Muscle of arm (tissue), 12 donors: Measurements from ENCODE around the gene ATL1. TPM values are rescaled to one million over a fixed set of nuclear protein-coding genes. Genes with fewer than 3 reads are reported as not detected.
A peak's percentile ranks its signal among the peaks of the same experiment; 100 is the strongest.
"Not testable (repeated sequence)": the region's sequence is repeated elsewhere in the genome, so short reads cannot be mapped to it uniquely, and the experiment has no call there.

Source experiments
- DNase-seq: peaks from one replicate; pipeline ENCODE4 v3.0.0-alpha.2; 2013
- polyA plus RNA-seq, 12 donors: library from polyadenylated mRNA; unstranded; fragments of 120-200 nt; gene quantifications; one replicate each; pipeline ENCODE4 v1.2.1, GENCODE V29; 2013; ENCODE audit not compliant: insufficient read length in 12 of 12

ATL1 gene
- polyA plus RNA-seq, 12 donors: 3.5 to 16.4 (median 6.5) TPM; not detected in 2

DNA sequence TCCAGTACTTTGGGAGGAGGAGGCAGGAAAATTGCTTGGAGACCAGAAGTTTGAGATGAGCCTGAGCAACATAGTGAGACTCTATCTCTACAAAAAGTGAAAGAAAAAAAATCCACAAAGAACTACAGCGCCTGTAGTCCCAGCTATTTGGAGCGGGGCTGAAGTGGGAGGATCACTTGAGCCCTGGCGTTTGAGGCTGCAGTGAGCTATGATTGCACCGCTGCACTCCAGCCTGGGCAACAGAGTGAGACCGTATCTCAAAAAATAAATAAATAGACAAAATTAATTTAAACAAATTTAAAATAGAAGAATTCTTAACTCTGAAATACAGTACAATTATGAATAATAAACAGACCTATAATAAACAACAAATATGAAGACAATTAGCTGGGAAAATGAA is 40.9 kb downstream of the ATL1 start:
- no peak for DNase-seq

DNA sequence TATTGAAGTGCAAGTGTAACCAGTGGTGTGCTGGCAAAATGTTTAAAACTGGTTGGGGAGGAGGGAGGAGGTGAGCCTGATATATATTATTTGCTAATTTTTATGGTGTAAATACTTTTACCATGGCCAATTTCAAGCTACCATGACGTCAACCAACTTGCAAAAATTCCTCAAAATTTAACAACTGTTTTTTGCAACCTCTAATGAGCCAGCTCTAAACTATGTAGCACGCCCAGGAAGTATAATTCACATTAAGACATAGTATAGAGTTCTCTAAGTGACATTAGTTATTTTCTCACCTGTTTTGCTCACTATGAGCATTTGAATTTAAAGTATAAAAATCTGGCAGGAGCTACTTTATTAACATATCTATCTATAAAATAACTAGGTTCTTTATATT is 41.4 kb downstream of the ATL1 start:
- no peak for DNase-seq

DNA sequence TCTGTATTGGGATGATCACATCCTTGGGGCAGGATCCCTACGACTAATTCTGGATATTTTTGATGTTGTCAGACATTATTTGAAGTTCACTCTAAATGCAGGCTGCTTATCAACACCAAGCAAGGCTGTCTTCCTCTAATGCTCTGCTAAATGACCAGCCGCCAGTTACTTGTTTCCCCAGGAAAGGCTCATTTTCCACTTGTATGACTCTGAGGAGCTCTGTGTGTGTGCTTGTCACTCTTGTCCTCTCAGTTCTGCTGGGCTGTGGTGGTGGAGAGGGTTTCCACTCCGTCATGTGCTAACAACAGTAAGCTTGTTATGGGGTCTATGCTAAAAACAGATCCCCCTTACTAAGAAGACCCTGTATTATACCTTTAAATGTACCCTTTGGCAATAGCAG is 42.1 kb downstream of the ATL1 start:
- DNase-seq: no peak

DNA sequence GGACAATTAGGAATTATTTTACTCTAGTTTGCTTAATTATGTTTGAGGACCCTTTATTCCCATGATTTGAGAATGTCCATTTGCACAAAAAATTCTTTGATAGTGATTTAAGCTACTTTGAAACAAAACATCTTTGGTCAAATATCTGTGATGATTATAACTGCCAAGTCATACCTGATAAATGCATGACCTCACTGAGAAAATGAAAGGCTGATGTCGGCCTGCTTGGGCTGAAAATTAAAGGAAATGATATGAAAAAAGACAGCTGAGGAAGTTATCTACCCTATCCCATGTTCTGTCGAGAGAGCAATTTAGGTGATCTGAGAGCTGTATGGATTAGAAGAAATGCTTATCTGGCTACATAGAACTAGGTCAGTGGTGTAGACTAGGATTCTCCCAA is 43.6 kb downstream of the ATL1 start:
- no peak for DNase-seq

DNA sequence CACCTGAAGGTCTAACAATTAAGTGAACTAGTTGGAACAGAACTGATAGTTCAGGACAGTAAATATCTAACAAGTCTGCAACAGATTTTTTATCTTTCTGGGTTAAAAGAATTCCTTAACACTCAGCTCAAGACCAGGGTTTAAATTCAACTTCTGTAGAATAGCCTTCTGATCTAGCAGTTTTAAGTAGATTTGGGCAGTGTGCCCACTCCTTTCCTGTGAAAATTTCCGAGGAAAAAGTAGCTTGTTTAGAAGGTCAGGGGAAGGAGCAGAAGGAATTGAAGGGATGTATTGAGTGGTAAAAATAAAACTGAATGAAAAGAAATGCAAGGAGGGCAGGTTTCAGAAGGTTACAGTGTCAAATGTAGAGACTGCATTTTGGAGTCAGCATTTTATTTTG is 45.8 kb downstream of the ATL1 start:
- peak; percentile 46 for DNase-seq

DNA sequence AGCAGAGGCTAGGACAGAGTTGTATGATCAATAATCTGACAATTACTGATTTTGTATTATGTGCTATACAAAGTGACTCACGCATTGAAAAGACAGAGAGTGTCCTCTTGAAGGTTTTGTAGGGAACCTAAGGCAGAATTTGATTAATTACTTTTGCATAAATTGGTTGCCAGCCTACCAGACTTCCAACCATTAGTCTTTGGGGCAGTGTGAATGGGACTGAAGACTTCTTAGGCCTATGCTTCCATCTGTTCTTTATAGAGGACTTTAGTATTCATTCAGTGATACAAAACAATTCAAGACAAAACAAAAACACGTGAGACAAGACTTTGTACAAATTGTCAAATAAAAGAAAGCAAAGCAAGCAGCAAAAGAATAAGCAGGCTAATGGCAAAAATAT is 46.5 kb downstream of the ATL1 start:
- DNase-seq: no peak

DNA sequence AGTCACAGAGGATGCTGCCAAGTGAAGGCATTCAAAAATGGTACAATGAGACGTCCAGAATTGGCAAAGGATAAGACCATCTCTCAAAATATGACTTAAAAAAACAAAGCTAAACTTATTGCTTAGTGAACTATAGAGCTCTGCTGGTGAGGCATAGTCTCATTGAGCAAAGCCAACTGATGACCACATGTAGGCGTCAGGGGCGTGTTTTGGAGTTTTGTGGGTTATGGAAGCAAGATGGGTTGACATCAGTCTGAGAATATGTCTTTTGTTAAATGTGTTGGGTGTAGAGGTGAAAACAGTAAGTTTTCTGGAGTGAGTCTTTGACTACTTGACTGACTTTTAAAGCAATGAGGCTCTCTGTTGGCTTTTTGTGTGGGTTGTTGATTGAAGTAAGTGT is 47.2 kb downstream of the ATL1 start:
- no peak for DNase-seq

DNA sequence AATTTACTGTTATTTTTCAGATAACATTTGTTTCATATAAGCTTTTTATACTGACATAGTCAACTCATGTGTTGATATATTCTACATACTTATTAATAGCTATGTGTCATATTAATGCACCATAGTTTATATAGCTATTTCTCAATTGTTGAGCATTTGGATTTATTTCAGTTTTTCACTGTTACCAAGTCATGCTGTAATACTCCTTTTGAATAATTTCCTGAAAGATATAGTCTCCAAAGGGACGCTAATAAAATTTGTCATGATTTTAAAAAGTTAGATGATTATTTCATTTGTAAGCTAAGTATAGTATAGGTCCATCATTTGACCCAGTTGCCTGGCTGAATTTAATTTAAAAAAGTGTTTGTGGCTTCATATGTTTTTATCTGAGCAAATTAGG is 47.8 kb downstream of the ATL1 start:
- peak; percentile 31 for DNase-seq

DNA sequence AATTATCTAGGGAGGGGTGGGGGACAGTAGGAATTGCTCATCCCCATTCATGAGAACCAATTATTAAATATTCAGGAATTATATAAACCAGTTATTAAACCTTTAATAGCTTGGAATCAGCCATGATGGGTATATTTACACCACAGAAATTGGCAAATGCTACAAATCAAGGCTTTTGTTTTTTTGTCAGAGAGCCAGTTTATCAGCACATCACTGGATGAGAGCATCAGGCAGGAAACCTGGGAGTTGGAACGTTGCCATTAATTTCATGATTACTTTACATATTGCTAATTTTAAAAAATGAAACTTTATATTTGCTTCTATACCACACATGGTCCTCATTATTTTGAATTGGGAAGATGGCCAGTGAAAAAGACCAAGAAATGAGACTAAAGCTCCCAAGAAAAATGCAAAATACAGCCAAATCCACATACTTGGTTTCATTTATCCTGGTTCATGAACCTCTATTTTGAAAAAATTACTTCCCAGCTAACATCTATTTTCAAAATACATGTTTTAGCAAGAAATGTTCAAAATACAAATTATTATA is 48.4 kb downstream of the ATL1 start:
- DNase-seq: peak; percentile 84

DNA sequence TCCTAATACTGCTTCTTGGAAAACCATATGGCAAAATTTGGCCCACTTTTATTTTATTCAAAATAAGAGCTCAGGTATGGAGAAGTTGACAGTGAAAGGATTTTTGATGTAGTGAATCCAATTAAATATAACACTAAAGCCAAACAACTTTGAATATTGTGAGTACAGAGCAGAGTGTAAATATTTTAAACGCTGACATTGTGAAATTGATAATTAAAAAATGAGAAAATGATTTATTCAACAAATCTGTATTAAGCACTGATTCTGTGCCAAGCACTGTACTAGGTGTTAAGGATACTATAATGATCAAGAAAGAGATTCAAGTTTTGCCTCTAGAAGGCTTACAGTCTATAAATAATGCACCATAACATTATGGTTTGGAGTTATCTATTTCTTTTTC is 50.5 kb downstream of the ATL1 start:
- DNase-seq: no peak

DNA sequence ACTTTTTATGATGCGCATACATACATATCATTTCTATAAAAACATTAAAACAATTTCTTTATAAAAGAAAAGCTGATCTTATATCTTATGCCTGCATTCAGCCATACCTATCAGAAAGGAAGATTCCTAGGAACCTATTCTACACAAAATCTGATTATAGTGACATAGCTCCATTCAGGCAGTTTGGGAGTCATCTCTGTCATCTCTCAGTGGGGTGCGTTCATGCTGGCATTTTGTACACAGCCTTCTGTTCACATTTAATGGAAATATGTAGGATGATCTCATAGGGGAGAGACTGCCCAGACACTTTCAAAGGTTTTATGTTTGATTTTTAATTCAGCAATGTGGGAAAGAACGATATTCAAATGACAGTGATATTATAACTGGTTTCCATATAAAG is 52.9 kb downstream of the ATL1 start:
- DNase-seq: no peak

DNA sequence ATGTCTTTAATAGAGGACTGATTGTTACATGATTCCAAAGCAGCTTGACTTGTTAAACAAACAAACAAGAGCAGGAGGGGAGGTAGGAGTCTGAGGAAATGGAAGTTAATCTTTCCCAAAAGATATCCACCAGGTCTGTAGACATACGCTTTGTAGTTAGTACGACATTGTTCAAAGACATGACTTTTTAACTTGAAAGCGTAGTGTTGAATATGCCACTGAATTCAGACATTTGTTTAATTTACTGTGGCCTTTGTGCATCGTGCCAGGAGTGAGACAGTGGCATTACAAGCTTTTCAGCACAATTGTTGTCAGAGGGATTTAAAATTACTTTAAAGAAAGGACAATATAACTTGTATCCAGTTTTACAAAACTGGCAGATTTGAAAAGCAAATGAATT is 55.1 kb downstream of the ATL1 start:
- no peak for DNase-seq

DNA sequence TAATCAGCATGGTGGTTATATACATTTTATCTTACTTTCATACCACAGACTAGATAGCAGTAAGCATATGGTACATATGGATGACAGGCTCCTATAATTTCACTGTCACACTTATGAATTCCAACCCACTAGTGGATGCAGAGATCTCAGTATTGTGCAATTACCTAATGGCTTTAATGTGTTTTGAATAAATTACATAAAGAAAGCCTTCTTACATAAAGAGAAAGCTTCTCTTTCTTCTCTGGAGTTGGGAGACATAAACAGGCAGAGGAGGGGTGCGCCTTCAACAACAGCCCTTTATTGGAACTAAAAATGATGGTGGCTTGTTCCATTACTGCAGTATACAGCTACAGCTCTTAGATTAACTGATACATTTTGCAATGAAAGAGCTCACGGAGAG is 55.6 kb downstream of the ATL1 start:
- DNase-seq: no peak

DNA sequence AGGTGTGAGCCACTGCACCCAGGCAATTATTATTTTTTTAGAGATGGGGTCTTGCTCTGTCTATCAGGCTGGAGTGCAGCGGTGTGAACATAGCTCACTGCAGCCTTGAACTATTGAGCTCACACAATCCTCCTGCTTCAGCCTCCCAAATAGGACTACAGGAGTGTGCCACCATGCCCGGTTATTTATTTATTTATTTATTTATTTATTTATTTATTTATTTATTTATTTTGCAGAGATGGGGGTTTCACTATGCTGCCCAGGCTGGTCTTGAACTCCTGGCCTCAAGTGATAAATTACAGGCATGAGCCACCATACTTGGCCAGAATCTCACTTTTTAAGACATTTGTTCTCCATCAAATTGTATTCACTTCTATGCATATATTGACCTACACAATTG is 56.3 kb downstream of the ATL1 start:
- DNase-seq: no peak

DNA sequence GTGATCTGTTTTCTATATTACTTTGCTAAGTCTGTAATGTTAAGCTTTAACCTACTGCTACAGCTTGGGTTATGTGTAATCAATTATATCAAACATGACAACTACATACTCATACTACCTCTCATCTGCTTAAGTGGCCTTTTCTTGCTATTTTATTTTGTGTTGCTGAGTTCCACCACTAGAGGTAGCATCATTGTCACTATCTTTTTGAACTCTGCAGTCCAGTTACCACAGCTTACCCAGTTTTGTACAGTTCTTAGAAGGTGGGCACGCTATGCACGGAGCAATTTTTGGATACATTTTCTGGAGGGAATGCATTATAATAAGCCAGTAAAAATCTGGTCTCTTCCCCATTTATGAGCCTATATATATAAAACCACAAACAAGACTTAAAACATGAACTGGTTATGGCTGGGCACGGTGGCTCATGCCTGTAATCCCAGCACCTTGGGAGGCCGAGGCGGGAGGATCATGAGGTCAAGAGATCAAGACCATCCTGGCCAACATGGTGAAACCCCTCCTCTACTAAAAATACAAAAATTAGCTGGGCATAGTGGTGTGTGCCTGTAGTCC is 59.7 kb downstream of the ATL1 start:
- no peak for DNase-seq

DNA sequence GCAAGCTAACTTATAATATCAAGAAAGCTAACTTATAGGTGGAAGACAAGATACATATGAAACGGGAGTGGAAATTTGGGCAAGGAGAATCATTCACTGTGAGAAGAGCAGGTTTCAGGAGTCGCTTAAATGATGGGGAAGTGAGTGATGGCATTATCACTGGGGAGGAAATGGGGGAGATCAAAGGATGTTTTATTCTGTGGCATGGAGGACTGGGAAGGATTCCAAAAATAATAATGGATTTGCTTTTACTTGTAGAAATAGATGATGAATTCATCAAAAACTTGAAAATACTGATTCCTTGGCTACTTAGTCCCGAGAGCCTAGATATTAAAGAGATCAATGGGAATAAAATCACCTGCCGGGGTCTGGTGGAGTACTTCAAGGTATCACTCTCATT is 60.4 kb downstream of the ATL1 start:
- no peak for DNase-seq

DNA sequence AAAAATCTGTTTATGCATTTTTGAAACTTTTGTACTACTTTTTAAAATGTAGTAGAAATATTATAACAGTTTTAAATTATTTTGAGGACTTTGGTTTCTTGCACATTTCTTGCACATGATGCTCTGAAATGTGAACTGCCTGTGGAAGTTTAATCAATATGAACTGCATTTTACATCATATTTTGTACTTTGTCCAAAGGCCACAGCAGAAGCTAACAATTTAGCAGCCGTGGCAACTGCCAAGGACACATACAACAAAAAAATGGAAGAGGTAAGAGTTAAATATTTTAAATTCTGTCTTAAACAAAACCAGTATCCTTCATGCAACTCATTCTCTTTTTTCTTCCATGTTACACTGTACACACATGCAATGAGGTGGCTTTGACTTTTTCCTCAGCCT is 63.0 kb downstream of the ATL1 start:
- DNase-seq: no peak

DNA sequence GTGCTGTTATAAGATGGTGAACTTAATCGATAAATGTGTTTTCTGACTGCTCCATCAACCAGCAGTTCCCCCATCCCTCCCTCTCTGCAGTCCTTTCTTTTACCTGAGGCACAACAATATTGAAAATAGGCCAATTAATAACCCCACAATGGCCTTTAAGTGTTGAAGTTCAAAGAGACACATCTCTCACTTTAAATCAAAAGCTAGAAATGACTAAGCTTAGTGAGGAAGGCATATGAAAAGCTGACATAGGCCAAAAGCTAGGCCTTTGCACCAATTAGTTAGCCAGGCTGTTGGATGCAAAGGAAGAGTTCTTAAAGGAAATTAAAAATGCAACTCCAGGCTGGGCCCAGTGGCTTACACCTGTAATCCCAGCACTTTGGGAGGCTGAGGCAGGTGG is 64.5 kb downstream of the ATL1 start:
- DNase-seq: no peak

DNA sequence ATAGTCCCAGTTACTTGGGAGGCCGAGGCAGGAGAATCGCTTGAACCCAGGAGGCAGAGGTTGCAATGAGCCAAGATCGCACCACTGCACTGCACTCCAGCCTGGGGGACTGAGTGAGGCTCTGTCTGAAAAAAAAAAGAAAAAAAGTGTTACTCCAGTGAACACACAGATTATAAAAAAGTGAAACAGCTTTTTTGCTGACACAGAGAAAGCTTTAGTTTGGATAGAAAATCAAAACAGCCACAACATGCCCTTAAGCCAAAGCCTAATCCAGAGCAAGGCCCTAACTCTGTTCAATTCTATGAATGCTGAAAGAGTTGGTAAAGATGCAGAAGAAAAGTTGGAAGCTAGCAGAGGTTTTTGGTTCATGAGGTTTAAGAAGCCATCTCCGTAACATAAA is 65.0 kb downstream of the ATL1 start:
- not testable (repeated sequence) for DNase-seq

DNA sequence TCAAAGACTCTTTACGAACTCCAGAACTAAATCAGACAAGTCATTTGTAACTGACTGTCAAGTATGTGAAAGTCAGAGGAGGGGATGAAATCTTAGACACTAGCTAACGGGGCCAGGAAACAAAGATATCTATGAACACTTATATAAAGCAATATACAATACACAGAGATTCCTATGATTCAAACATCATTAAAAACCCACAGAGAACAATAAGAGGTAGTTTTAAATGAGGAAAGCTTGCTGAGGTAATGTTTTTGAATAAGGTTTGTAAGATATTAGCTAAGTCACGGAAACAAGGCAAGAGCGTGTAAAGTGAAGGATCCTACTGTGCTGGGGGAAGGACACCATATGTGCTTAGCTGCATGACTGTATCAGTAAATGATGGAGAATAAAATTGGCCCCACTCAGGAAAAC is 71.5 kb downstream of the ATL1 start:
- no peak for DNase-seq

DNA sequence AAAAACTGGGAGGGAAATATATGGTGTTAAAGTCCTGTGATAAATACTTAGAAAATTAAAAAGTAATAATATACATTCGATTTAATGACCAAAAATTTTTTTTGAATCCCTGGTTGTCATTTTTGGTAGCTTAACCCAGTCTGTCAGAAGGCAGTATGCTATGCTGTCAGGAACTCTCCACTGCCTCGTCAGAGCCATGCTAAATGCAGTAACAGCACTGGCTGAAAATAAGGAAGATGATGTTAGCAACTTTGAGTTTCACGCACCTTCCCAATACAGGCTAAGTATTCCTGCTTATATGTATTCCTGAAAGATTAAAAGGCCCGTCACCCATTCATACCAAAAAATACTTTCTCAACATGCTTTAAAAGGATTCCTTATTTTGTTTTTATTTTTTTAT is 74.0 kb downstream of the ATL1 start:
- no peak for DNase-seq

DNA sequence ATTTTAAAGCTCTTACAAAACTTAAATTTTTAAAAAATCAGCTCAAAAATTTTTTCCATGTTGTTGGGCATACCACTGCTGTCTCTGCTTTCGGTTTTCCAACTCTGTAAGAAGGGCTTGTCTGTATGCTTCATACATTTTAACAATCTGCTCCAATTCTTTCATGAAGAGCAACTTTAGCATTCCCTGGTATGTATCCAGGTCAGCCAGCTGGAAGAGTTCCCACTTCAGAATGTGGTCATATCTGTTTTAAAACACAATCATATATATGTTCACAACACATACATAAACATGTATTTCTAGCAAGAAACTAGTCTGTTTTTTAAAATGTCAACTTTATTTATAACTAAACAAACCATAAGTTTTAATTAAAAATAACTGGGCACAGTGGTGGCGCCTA is 75.2 kb downstream of the ATL1 start:
- DNase-seq: no peak

DNA sequence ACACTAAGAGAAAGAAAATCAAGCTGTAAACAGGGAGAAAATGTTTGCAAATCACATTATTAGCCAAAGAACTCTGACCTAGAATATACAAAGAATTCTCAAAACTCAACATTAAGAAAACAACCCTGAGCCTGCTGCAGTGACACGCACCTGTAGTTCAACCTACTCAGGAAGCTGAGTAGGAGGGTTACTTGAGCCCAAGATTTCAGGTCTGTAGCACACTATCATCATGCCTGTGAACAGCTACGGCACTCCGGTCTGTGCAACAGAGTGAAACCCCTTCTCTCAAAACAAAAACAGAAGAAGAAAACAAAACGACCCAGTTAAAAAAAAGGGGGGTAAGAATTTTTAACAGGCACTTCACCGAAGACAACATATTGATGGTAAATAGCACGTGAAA is 87.3 kb downstream of the ATL1 start:
- DNase-seq: no peak

DNA sequence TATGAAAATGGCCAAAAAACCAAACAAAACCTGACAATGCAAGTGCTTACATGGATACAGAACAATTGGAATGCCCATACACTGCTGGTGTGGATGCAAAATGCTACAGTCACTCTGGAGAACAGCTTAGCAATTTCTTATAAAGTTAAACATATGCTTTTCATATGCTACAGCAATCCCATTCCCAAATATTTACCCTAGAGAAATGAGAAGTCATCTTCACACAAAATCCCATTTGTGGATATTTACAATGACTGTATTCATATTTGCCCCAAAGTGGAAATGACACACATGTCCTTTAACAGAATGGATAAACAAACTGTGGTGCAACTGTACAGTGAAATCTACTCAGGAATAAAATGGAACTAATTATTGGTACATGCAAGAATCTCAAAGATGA is 87.8 kb downstream of the ATL1 start:
- DNase-seq: no peak

DNA sequence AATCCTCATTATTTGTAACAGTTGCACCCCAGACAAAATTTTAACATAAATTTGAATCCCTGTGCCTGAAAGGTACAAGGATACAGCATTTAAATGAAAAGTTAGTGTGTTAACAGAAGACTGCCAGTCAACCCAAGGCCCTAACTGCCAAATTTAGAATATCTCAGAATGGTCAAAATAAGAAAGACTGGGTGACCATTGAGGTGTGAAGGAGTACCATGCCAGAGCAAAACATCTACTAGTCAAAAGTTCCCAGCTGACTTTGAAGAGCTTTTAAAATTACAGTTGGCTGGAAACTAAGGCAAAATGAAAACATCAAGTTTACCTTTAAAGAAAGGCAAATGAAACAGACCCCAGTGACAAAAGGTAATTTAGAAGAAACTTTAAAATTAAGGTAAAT is 89.7 kb downstream of the ATL1 start:
- no peak for DNase-seq
